K562 (cell line): ENCODE results near the gene CUL5. TPM values are rescaled to one million over a fixed set of nuclear protein-coding genes. Genes with fewer than 3 reads are reported as not detected.
A peak's percentile ranks its signal among the peaks of the same experiment; 100 is the strongest.
"Not testable (repeated sequence)": the region's sequence is repeated elsewhere in the genome, so short reads cannot be mapped to it uniquely, and the experiment has no call there.

Experiments used
- ATAC-seq: fragments of 200-7000 bp; cut with Tn5 transposase; 3 replicates; pipeline ENCODE4 v1.9.1; 2020; ENCODE audit warnings: moderate library complexity
- BruUV-seq: library from RNA; stranded (reverse); fragments of 400-500 nt; replicated peaks from 2 replicates; lab custom pipeline; 2021; lab: Mats Ljungman, UMichigan
- CTCF ChIA-PET: fragments of 300-600 bp; formaldehyde crosslinking; extraction: SDS; loops from one replicate; lab custom pipeline; 2021; ENCODE audit warnings: low intra/inter-chr PET ratio; lab: Yijun Ruan, JAX
- POLR2A ChIA-PET: fragments of 300-600, 350-650 bp; sonication (Branson Sonifier 250); formaldehyde crosslinking; extraction: SDS; loops from one replicate; lab custom pipeline; 2021; ENCODE audit warnings: antibody characterized with exemption, inconsistent platforms; lab: Yijun Ruan, JAX
- DNase-seq, 4 experiments: peaks; one replicate each; pipeline versions ENCODE4 v3.0.0 to v3.0.0-alpha.2; 2011 to 2018; ENCODE audit warnings: low spot score in 3 of 4, mixed read lengths in 3 of 4; ENCODE audit errors: extremely low read depth in 1 of 4
- FAIRE-seq: peaks from 2 replicates; lab custom pipeline; 2011; peaks lifted over from hg19 to GRCh38; lab: Jason Lieb, UNC
- H2AFZ ChIP-seq: 2 replicates; pipeline ENCODE4 v1.6.0; 2011; ENCODE audit warnings: low read depth, low read length, control low read depth, inconsistent platforms
- H3K27ac ChIP-seq: fragments of 200-600 bp; 3 replicates; pipeline ENCODE4 v1.8.0; 2011; ENCODE audit warnings: low read depth, mild to moderate bottlenecking, control low read depth, inconsistent platforms, low read length, moderate library complexity, mixed read lengths; ENCODE audit errors: extremely low read depth
- H3K27me3 ChIP-seq, 2 experiments: fragments of 300-600 bp in 1 of 2; 2 replicates in 1 of 2; 3 replicates in 1 of 2; pipeline versions ENCODE4 v1.6.0 to v1.8.0; 2011; ENCODE audit warnings: inconsistent platforms in 2 of 2, low read length in 2 of 2, mild to moderate bottlenecking in 1 of 2, mixed read lengths in 1 of 2, moderate library complexity in 1 of 2; ENCODE audit not compliant: control insufficient read depth in 2 of 2, insufficient read depth in 2 of 2
- H3K36me3 ChIP-seq: fragments of 300-600 bp; 3 replicates; pipeline ENCODE4 v1.8.0; 2011; ENCODE audit warnings: mild to moderate bottlenecking, low read length, inconsistent platforms; ENCODE audit not compliant: control insufficient read depth, insufficient read depth
- H3K4me1 ChIP-seq, 2 experiments: fragments of 200-600 bp in 1 of 2; replicated peaks in 1 of 2; 2 replicates in 1 of 2; 3 replicates in 1 of 2; pipeline versions ENCODE4 v1.5.1 to v1.8.0; 2011; ENCODE audit warnings: inconsistent platforms in 2 of 2, low read length in 2 of 2, mild to moderate bottlenecking in 1 of 2, mixed read lengths in 1 of 2, moderate library complexity in 1 of 2; ENCODE audit not compliant: control insufficient read depth in 2 of 2, insufficient read depth in 2 of 2
- H3K4me2 ChIP-seq: 2 replicates; pipeline ENCODE4 v1.6.1; 2011; ENCODE audit warnings: low read length, control low read depth, inconsistent platforms, mixed read lengths; ENCODE audit not compliant: insufficient read depth
- H3K4me3 ChIP-seq: fragments of 200-600 bp; sonication (generic), shearing (Covaris generic); 2 replicates; pipeline ENCODE4 v1.5.1; 2016; ENCODE audit warnings: control low read depth, inconsistent platforms
- H3K79me2 ChIP-seq: fragments of 200-600 bp; 3 replicates; pipeline ENCODE4 v1.8.0; 2011; ENCODE audit warnings: low read length, inconsistent platforms; ENCODE audit not compliant: control insufficient read depth, insufficient read depth
- H3K9ac ChIP-seq, 2 experiments: 2 replicates each; pipeline versions ENCODE4 v1.6.0 to v1.6.1; 2011; ENCODE audit warnings: low read depth in 2 of 2, low read length in 2 of 2, control low read depth in 1 of 2, inconsistent platforms in 1 of 2, mild to moderate bottlenecking in 1 of 2, mixed read lengths in 1 of 2; ENCODE audit not compliant: insufficient read depth in 1 of 2
- H3K9me1 ChIP-seq: one replicate; pipeline ENCODE4 v1.6.0; 2011; ENCODE audit warnings: inconsistent platforms, mild to moderate bottlenecking, low read length, moderate library complexity; ENCODE audit not compliant: control insufficient read depth, insufficient read depth
- H3K9me3 ChIP-seq: replicated peaks from 2 replicates; pipeline ENCODE4 v1.5.1; 2011; ENCODE audit warnings: low read depth, low read length, inconsistent platforms; ENCODE audit not compliant: control insufficient read depth, insufficient read depth
- H4K20me1 ChIP-seq: replicated peaks from 2 replicates; pipeline ENCODE4 v1.6.1; 2011; ENCODE audit warnings: low read length, inconsistent platforms, mixed read lengths; ENCODE audit not compliant: control insufficient read depth, insufficient read depth
- ARID1B ChIP-seq: fragments of 450-650 bp; IDR thresholded peaks from 2 replicates; pipeline ENCODE4 v1.6.1; 2016; ENCODE audit warnings: antibody characterized with exemption, mild to moderate bottlenecking, inconsistent platforms
- CBFA2T3 ChIP-seq: fragments of 450-650 bp; IDR thresholded peaks from 2 replicates; pipeline ENCODE4 v1.6.1; 2017
- DPF2 ChIP-seq: fragments of 450-650 bp; IDR thresholded peaks from 2 replicates; pipeline ENCODE4 v1.6.1; 2016
- EHMT2 ChIP-seq: fragments of 450-650 bp; IDR thresholded peaks from 2 replicates; pipeline ENCODE4 v1.6.1; 2018; ENCODE audit warnings: antibody characterized with exemption
- FOXA3 ChIP-seq, 2 experiments: fragments of 450-650 bp in 1 of 2; sonication (generic) in 1 of 2; formaldehyde crosslinking; IDR thresholded peaks in 1 of 2; conservative IDR thresholded peaks in 1 of 2; 2 replicates each; pipeline versions ENCODE4 v1.4.0 to v1.8.0; 2020 to 2022; ENCODE audit warnings: mild to moderate bottlenecking in 2 of 2, missing genetic modification reagents in 1 of 2
- FOXK2 ChIP-seq, 2 experiments: fragments of 450-650 bp; IDR thresholded peaks in 1 of 2; conservative IDR thresholded peaks in 1 of 2; 2 replicates each; pipeline ENCODE4 v1.6.1; 2016; ENCODE audit warnings: low read depth in 2 of 2, mild to moderate bottlenecking in 1 of 2
- SOX6 ChIP-seq: fragments of 450-650 bp; IDR thresholded peaks from 2 replicates; pipeline ENCODE4 v1.6.1; 2014; ENCODE audit warnings: mild to moderate bottlenecking
- TAL1 ChIP-seq: fragments of 450-650 bp; IDR thresholded peaks from 2 replicates; pipeline ENCODE4 v1.6.1; 2016; ENCODE audit warnings: mild to moderate bottlenecking
- TCF3 ChIP-seq: sonication (generic); formaldehyde crosslinking; IDR thresholded peaks from 2 replicates; pipeline ENCODE4 v1.4.0; 2020; ENCODE audit warnings: mild to moderate bottlenecking, missing genetic modification reagents
- WGBS: fragments of 100-300 bp; shearing (Covaris generic); methylation state at CpG from one replicate; pipeline ENCODE4 v1.1.6; 2016; ENCODE audit warnings: low coverage, mixed read lengths; ENCODE audit not compliant: insufficient coverage; ENCODE audit errors: missing lambda C conversion rate; 5-methylcytosine and 5-hydroxymethylcytosine counted together
- in situ Hi-C: fragments of 300-500 bp; cut with MboI; formaldehyde crosslinking; loops from 4 replicates; pipeline ENCODE4 v1.15.0; 2018; ENCODE audit warnings: inconsistent platforms, mixed read lengths
- intact Hi-C: fragments of 100-400 bp; cut with micrococcal nuclease; formaldehyde crosslinking; loops from 2 replicates; pipeline ENCODE4 v1.14.2; 2022
- polyA plus RNA-seq, 8 experiments: library from polyadenylated mRNA; depleted of rRNA in 4 of 8; stranded (reverse) in 5 of 8; unstranded in 3 of 8; fragments of >200 nt; fragmentation: Nextera tagmentation in 2 of 8; fragmentation: Illumina TruSeq in 1 of 8; extraction: Ambion mirVana in 2 of 8; extraction: Trizol in 1 of 8; gene quantifications; 2 replicates each; pipeline versions ENCODE4 v1.2.1 to v1.2.3, GENCODE V29; 2011 to 2014; ENCODE audit warnings: inconsistent platforms in 1 of 8, missing spikeins in 1 of 8
- total RNA-seq, 7 experiments: library from RNA; depleted of rRNA in 6 of 7; stranded (reverse); fragments of >200 nt in 6 of 7; fragmentation: Illumina TruSeq in 2 of 7; extraction: Trizol in 2 of 7; gene quantifications; 2 replicates each; pipeline versions ENCODE4 v1.2.1 to v1.2.3, GENCODE V29; 2011 to 2021; ENCODE audit warnings: low replicate concordance in 1 of 7

Gene CUL5
- total and polyA plus RNA-seq, 9 of the 15 experiments (the other 6 are each of a cell fraction or from before 2014, with no cell fraction given) = 14.3 to 45.9 (median 23.0) TPM

- H2AFZ ChIP-seq, CTCF ChIA-PET, H3K9ac ChIP-seq, H3K27ac ChIP-seq, H4K20me1 ChIP-seq, H3K4me3 ChIP-seq, H3K27me3 ChIP-seq, in situ Hi-C loops, intact Hi-C loops, H3K9me3 ChIP-seq, DNase-seq, H3K9me1 ChIP-seq, BruUV-seq: not testable (repeated sequence)
- Histone ChIP-seq H3K4me2 (peak overlapping the region; percentile 7; the same call in 1 of the 2 replicates), H3K79me2 (peaks cover 99% of the 10 kb centered on the region), H3K4me1 (peaks cover 4 to 15% of the 10 kb centered on the region in 2 experiments; a peak in 2 of 5 replicates), H3K36me3 (peaks cover 24% of the 10 kb centered on the region; the same call in 2 of the 3 replicates)
- TF ChIP-seq TAL1 = peak; percentile 46
- peak; percentile 45 to 86; a peak in 3 of 4 replicates for TF ChIP-seq FOXA3 (CRISPR knock-in tag; conservative IDR thresholded peaks at IDR 0.05 in 1 of 2, IDR thresholded peaks at IDR 0.05 in 1 of 2)
- peak; percentile 70 for TF ChIP-seq TCF3 (CRISPR knock-in tag)
- TF ChIP-seq EHMT2 = 0 out of 2 replicates have a peak, but pooled peaks have one; percentile 32
- TF ChIP-seq DPF2 = peak; percentile 43; the same call in 1 of the 2 replicates
- peak in 1 of 2 experiments; percentile 25; a peak in 1 of 4 replicates for TF ChIP-seq FOXK2 (conservative IDR thresholded peaks at IDR 0.05 in 1 of 2, IDR thresholded peaks at IDR 0.05 in 1 of 2; ENCODE audit: low read depth in 2 of 2)
- peak; percentile 65 for TF ChIP-seq ARID1B
- TF ChIP-seq CBFA2T3 = peak; percentile 21; the same call in 1 of the 2 replicates
- peak; percentile 30; the same call in 1 of the 2 replicates for TF ChIP-seq SOX6
- ATAC-seq = peak; percentile 46
- 8% methylated on average over 2 of the region's 2 CpGs for WGBS
- FAIRE-seq = peak; percentile 59
- POLR2A ChIA-PET = interaction anchor here (1.1 to 1.4 kb wide), 3 partner anchors 8 to 17 kb away, joined by 3 read pairs; no protein-coding TSS in a partner anchor
Measured at GRCh38 chr11:108028822-108029441, 20.2 kb downstream of the CUL5 start.
